ENCODE measurements around the gene PRPF19. TPM values are rescaled to one million over a fixed set of nuclear protein-coding genes. Genes with fewer than 3 reads are reported as not detected.
A peak's percentile ranks its signal among the peaks of the same experiment; 100 is the strongest.

Gene PRPF19
- total and polyA plus RNA-seq, 2 of the 4 experiments (the other 2 are of a cell fraction), result 29.8 to 50.4 TPM

GRCh38 chr11:60872961-60873524, 33.3 kb downstream of the PRPF19 start (continued):
- TF ChIP-seq MAFK (IDR thresholded peaks at IDR 0.05; ENCODE audit: low read depth, low read length), result 0 out of 2 replicates have a peak, but pooled peaks have one; percentile 32

GRCh38 chr11:60872124-60872960, 34.0 kb downstream of the PRPF19 start:
- Histone ChIP-seq H2BK120ac (ENCODE audit: low read depth, low read length) (peak overlapping the region; percentile 89), H3K14ac (replicated peaks; ENCODE audit: low read depth, low read length) (peak overlapping the region; percentile 87), H3K79me1 (ENCODE audit: low read depth in 1 of 2, low read length in 2 of 2) (0 out of 4 replicates have a peak, but pooled peaks cover 0 to 3% of the 10 kb centered on the region in 2 experiments), H3K27ac (ENCODE audit: insufficient read depth, low read length) (peak overlapping the region; percentile 18), H3K18ac (ENCODE audit: low read depth, low read length) (peak overlapping the region; percentile 87), H3K23ac (ENCODE audit: low read depth, low read length) (peak overlapping the region; percentile 90), H3K4ac (ENCODE audit: low read depth, low read length) (peak overlapping the region; percentile 97), H2BK5ac (ENCODE audit: low read depth, low read length, poor library complexity, severe bottlenecking) (peak overlapping the region; percentile 72), H3K9me3 (ENCODE audit: control insufficient read depth, insufficient read depth, low read length) (no peaks in the 10 kb centered on the region), H3K27me3 (ENCODE audit: control insufficient read depth, insufficient read depth, low read length) (no peaks in the 10 kb centered on the region; the same call in none of the 2 replicates), H3K9me1 (ENCODE audit: insufficient read depth, low read length) (peaks cover 23% of the 10 kb centered on the region), H2AK5ac (ENCODE audit: low read depth, low read length) (peak overlapping the region; percentile 100), H3K9ac (ENCODE audit: low read depth, low read length) (no peak overlapping the region), H4K8ac (ENCODE audit: low read depth in 2 of 2, low read length in 2 of 2) (peak overlapping the region; percentile 54 to 68), H3K36me3 (ENCODE audit: control insufficient read depth, insufficient read depth, low read length) (no peaks in the 10 kb centered on the region), H2BK20ac (ENCODE audit: low read depth, low read length) (peak overlapping the region; percentile 92), H2AFZ (replicated peaks; ENCODE audit: low read length, poor library complexity) (peak overlapping the region; percentile 80), H4K5ac (ENCODE audit: low read depth, low read length) (peak overlapping the region; percentile 83), H4K20me1 (ENCODE audit: insufficient read depth, low read length) (no peaks in the 10 kb centered on the region), H3K4me3 (ENCODE audit: insufficient read depth, low read depth, low read length) (no peak overlapping the region), H3K56ac (ENCODE audit: extremely low read depth, insufficient read depth, low read length) (no peak overlapping the region), H3K4me2 (ENCODE audit: low read depth, low read length) (peak overlapping the region; percentile 32; the same call in 1 of the 2 replicates), H4K91ac (ENCODE audit: insufficient read depth, low read depth, low read length) (peak overlapping the region; percentile 97), H3K4me1 (ENCODE audit: control insufficient read depth, insufficient read depth, low read length) (peaks cover 22% of the 10 kb centered on the region), H2AK9ac (replicated peaks; ENCODE audit: low read depth, low read length, poor library complexity) (peak overlapping the region; percentile 91), H2BK15ac (ENCODE audit: low read depth, low read length) (peak overlapping the region; percentile 93; the same call in 2 of the 3 replicates)
- in situ Hi-C loops (cut with MboI; ENCODE audit: low sequenced_read_pairs), result no loop called here
- TF ChIP-seq FOS (IDR thresholded peaks at IDR 0.05; ENCODE audit: low read depth, low read length), result no peak
- TF ChIP-seq CEBPB (IDR thresholded peaks at IDR 0.05; ENCODE audit: low read depth, low read length), result 0 out of 2 replicates have a peak, but pooled peaks have one; percentile 5
- no peak for TF ChIP-seq SMC3 (IDR thresholded peaks at IDR 0.05; ENCODE audit: low read depth, low read length)
- TF ChIP-seq MAZ (IDR thresholded peaks at IDR 0.05; ENCODE audit: borderline replicate concordance, low read depth, low read length), result no peak
- TF ChIP-seq USF2 (IDR thresholded peaks at IDR 0.05; ENCODE audit: low read depth, low read length), result no peak
- no peak for TF ChIP-seq CTCF (conservative IDR thresholded peaks at IDR 0.05; ENCODE audit: low read depth, low read length)
- no TSS peak for BruUV-seq (replicated peaks)
- POLR2A ChIA-PET (ENCODE audit: unreplicated experiment), result no interaction called here
- intact Hi-C loops (cut with micrococcal nuclease), result no loop called here
- peak; percentile 25; the same call in 1 of the 2 replicates for ATAC-seq (ENCODE audit: low read depth)
- dilution Hi-C loops (cut with HindIII; ENCODE audit: low sequenced_read_pairs, unreplicated experiment), result no loop called here
- DNase-seq, result peak; percentile 73
- CTCF ChIA-PET, result interaction anchor here (0.7 to 2.5 kb wide), 5 partner anchors 15 to 97 kb away, joined by 3 to 11 read pairs (median 5); no protein-coding TSS in a partner anchor
- WGBS, 2 experiments (ENCODE audit: extremely low coverage in 2 of 2, insufficient read length in 1 of 2), result 100% methylated on average over 1 of the region's 6 CpGs; no CpG with 5 or more reads in 1 of the 2 experiments
